Measurements from ENCODE around the gene REPIN1.

The REPIN1 gene

GRCh38 chr7:150356265-150356897, 12.2 kb upstream of the REPIN1 start:
- H3K4me3 ChIP-seq = no peak overlapping the region
- TF ChIP-seq CTCF (IDR thresholded peaks at IDR 0.05) = peak; percentile 42 to 44
- intact Hi-C loops (cut with DNase I; ENCODE audit: low total_unique reads) = no loop called here
- H3K36me3 ChIP-seq = no peaks in the 10 kb centered on the region
- H3K27ac ChIP-seq = peak overlapping the region in 1 of 2 donors; percentile 48
- peak in 1 of 2 donors; percentile 5 for DNase-seq
- H3K9me3 ChIP-seq = no peaks in the 10 kb centered on the region
- H3K27me3 ChIP-seq = no peaks in the 10 kb centered on the region
- peaks cover 0 to 12% (median 2%) of the 10 kb centered on the region in 4 donors for H3K4me1 ChIP-seq

GRCh38 chr7:150357270-150357669, 11.4 kb upstream of the REPIN1 start:
- H3K4me1 ChIP-seq = peaks cover 0 to 12% (median 2%) of the 10 kb centered on the region in 4 donors
- peak in 1 of 2 donors; percentile 41 for DNase-seq
- H3K27ac ChIP-seq = no peak overlapping the region
- no peak overlapping the region for H3K4me3 ChIP-seq
- no peaks in the 10 kb centered on the region for H3K36me3 ChIP-seq
- H3K27me3 ChIP-seq = no peaks in the 10 kb centered on the region
- intact Hi-C loops (cut with DNase I; ENCODE audit: low total_unique reads) = no loop called here
- no peaks in the 10 kb centered on the region for H3K9me3 ChIP-seq
- no peak for TF ChIP-seq CTCF (IDR thresholded peaks at IDR 0.05)

GRCh38 chr7:150357771-150358427, 10.7 kb upstream of the REPIN1 start:
- Histone ChIP-seq H3K4me1 (peaks cover 0 to 12% (median 2%) of the 10 kb centered on the region in 4 donors), H3K36me3 (no peaks in the 10 kb centered on the region), H3K9me3 (no peaks in the 10 kb centered on the region), H3K27me3 (no peaks in the 10 kb centered on the region), H3K27ac (no peak overlapping the region), H3K4me3 (no peak overlapping the region)
- intact Hi-C loops (cut with DNase I; ENCODE audit: low total_unique reads) = no loop called here
- no peak for TF ChIP-seq CTCF (IDR thresholded peaks at IDR 0.05)
- DNase-seq = peak in 1 of 2 donors; percentile 23

- no peak overlapping the region for H3K4me3 ChIP-seq
- intact Hi-C loops (cut with DNase I; ENCODE audit: low total_unique reads) = no loop called here
- peaks cover 0 to 12% (median 2%) of the 10 kb centered on the region in 4 donors for H3K4me1 ChIP-seq
- no peaks in the 10 kb centered on the region for H3K27me3 ChIP-seq
- no peak for TF ChIP-seq CTCF (IDR thresholded peaks at IDR 0.05)
- H3K9me3 ChIP-seq = no peaks in the 10 kb centered on the region
- DNase-seq = peak in 1 of 2 donors; percentile 2
- no peaks in the 10 kb centered on the region for H3K36me3 ChIP-seq
- H3K27ac ChIP-seq = no peak overlapping the region
These were observed 10.2 kb upstream of the REPIN1 start for GRCh38 chr7:150358433-150358832.

GRCh38 chr7:150358988-150359621, 9.5 kb upstream of the REPIN1 start:
- Histone ChIP-seq H3K36me3 (no peaks in the 10 kb centered on the region), H3K9me3 (no peaks in the 10 kb centered on the region), H3K4me1 (peaks cover 0 to 12% (median 2%) of the 10 kb centered on the region in 4 donors), H3K27me3 (no peaks in the 10 kb centered on the region), H3K4me3 (no peak overlapping the region), H3K27ac (no peak overlapping the region)
- TF ChIP-seq CTCF (IDR thresholded peaks at IDR 0.05) = no peak
- DNase-seq = peak in 1 of 2 donors; percentile 7
- intact Hi-C loops (cut with DNase I; ENCODE audit: low total_unique reads) = no loop called here
